GM12878 (cell line): ENCODE measurements around the gene LRRK1. TPM values are rescaled to one million over a fixed set of nuclear protein-coding genes. Genes with fewer than 3 reads are reported as not detected.

Source experiments
- ATAC-seq: fragments of 200-7000 bp; cut with Tn5 transposase; 3 replicates; pipeline ENCODE4 v1.9.1; 2020; ENCODE audit warnings: mild to moderate bottlenecking, moderate library complexity
- BruUV-seq: library from RNA; stranded (reverse); fragments of 400-500 nt; replicated peaks from 2 replicates; lab custom pipeline; 2021; lab: Mats Ljungman, UMichigan
- CTCF ChIA-PET: fragments of 300-600 bp; sonication (Branson Sonifier 250); formaldehyde crosslinking; extraction: SDS; loops from one replicate; lab custom pipeline; 2021; ENCODE audit warnings: inconsistent platforms; lab: Yijun Ruan, JAX
- POLR2A ChIA-PET: fragments of 350-600 bp; formaldehyde crosslinking; extraction: SDS; loops from one replicate; lab custom pipeline; 2021; ENCODE audit warnings: inconsistent platforms; lab: Charles Lee
- RAD21 ChIA-PET: fragments of 300-600 bp; sonication (Branson Sonifier 250); formaldehyde crosslinking; loops from one replicate; lab custom pipeline; 2023; ENCODE audit warnings: antibody characterized with exemption; ENCODE audit not compliant: unreplicated experiment; lab: Charles Lee
- SMC1A ChIA-PET: fragments of 300-600 bp; sonication (Branson Sonifier 250); formaldehyde crosslinking; loops from one replicate; lab custom pipeline; 2023; ENCODE audit not compliant: unreplicated experiment, uncharacterized antibody; lab: Charles Lee
- DNase-seq: peaks from one replicate; pipeline ENCODE4 v3.0.0-alpha.2; 2011; ENCODE audit warnings: low read depth, low spot score
- FAIRE-seq: peaks from 3 replicates; lab custom pipeline; 2011; peaks lifted over from hg19 to GRCh38; lab: Jason Lieb, UNC
- H2AFZ ChIP-seq: 2 replicates; pipeline ENCODE4 v1.6.0; 2011; ENCODE audit warnings: low read depth, low read length, control low read depth; ENCODE audit not compliant: control insufficient read depth
- H3K27ac ChIP-seq: 2 replicates; pipeline ENCODE4 v1.5.1; 2011; ENCODE audit warnings: control low read depth; ENCODE audit not compliant: control insufficient read depth, insufficient read depth
- H3K27me3 ChIP-seq, 2 experiments: replicated peaks in 1 of 2; 2 replicates each; pipeline versions ENCODE4 v1.6.0 to v1.6.1; 2011; ENCODE audit warnings: low read length in 1 of 2; ENCODE audit not compliant: control insufficient read depth in 2 of 2, insufficient read depth in 2 of 2
- H3K36me3 ChIP-seq, 2 experiments: 2 replicates each; pipeline ENCODE4 v1.5.1; 2011; ENCODE audit warnings: low read length in 1 of 2; ENCODE audit not compliant: control insufficient read depth in 2 of 2, insufficient read depth in 2 of 2
- H3K4me1 ChIP-seq: 2 replicates; pipeline ENCODE4 v1.6.1; 2011; ENCODE audit warnings: mild to moderate bottlenecking, low read length, moderate library complexity, mixed read lengths; ENCODE audit not compliant: control insufficient read depth, insufficient read depth
- H3K4me2 ChIP-seq: 2 replicates; pipeline ENCODE4 v1.6.0; 2011; ENCODE audit warnings: control low read depth; ENCODE audit not compliant: control insufficient read depth, insufficient read depth
- H3K4me3 ChIP-seq: fragments of 200-600 bp; sonication (generic); 2 replicates; pipeline ENCODE4 v1.5.1; 2016
- H3K79me2 ChIP-seq: 2 replicates; pipeline ENCODE4 v1.6.0; 2011; ENCODE audit warnings: low read length; ENCODE audit not compliant: control insufficient read depth, insufficient read depth
- H3K9ac ChIP-seq: 2 replicates; pipeline ENCODE4 v1.8.0; 2011; ENCODE audit warnings: low read length, control low read depth, mixed read lengths; ENCODE audit not compliant: control insufficient read depth, insufficient read depth
- H3K9me3 ChIP-seq: replicated peaks from 3 replicates; pipeline ENCODE4 v1.5.1; 2011; ENCODE audit warnings: mild to moderate bottlenecking, low read length; ENCODE audit not compliant: control insufficient read depth, insufficient read depth
- H4K20me1 ChIP-seq: 2 replicates; pipeline ENCODE4 v1.6.0; 2011; ENCODE audit not compliant: control insufficient read depth, insufficient read depth
- CEBPB ChIP-seq, 2 experiments: fragments of 150-350 bp in 1 of 2; IDR thresholded peaks; 2 replicates each; pipeline ENCODE4 v1.6.1; 2012 to 2014; ENCODE audit warnings: low read depth in 2 of 2, low read length in 2 of 2, borderline replicate concordance in 1 of 2, inconsistent platforms in 1 of 2
- DPF2 ChIP-seq: fragments of 450-650 bp; IDR thresholded peaks from 2 replicates; pipeline ENCODE4 v1.6.1; 2017; ENCODE audit warnings: mild to moderate bottlenecking
- ESRRA ChIP-seq: IDR thresholded peaks from 2 replicates; pipeline ENCODE4 v1.6.1; 2012; ENCODE audit warnings: mild to moderate bottlenecking, low read length, improper control_type of control experiment
- IKZF2 ChIP-seq, 2 experiments: fragments of 450-650 bp; IDR thresholded peaks; 2 replicates each; pipeline ENCODE4 v1.6.1; 2017; ENCODE audit warnings: mild to moderate bottlenecking in 2 of 2, moderate library complexity in 2 of 2
- MEF2A ChIP-seq: IDR thresholded peaks from 2 replicates; pipeline ENCODE4 v1.6.1; 2011; ENCODE audit warnings: low read depth, mild to moderate bottlenecking, low read length, moderate library complexity; ENCODE audit not compliant: insufficient read depth
- MYB ChIP-seq: fragments of 150-350 bp; IDR thresholded peaks from 2 replicates; pipeline ENCODE4 v1.6.1; 2014; ENCODE audit warnings: mild to moderate bottlenecking, low read depth, low read length, borderline replicate concordance
- NFXL1 ChIP-seq: fragments of 450-650 bp; IDR thresholded peaks from 2 replicates; pipeline ENCODE4 v1.6.1; 2017; ENCODE audit warnings: antibody characterized with exemption, mild to moderate bottlenecking, borderline replicate concordance
- NFYB ChIP-seq: IDR thresholded peaks from 2 replicates; pipeline ENCODE4 v1.6.1; 2011; ENCODE audit warnings: low read depth, mild to moderate bottlenecking, low read length, improper control_type of control experiment, moderate library complexity; ENCODE audit not compliant: insufficient read depth
- NR2F1 ChIP-seq: fragments of 450-650 bp; conservative IDR thresholded peaks from 2 replicates; pipeline ENCODE4 v1.6.1; 2017; ENCODE audit warnings: mild to moderate bottlenecking
- POLR2A ChIP-seq: IDR thresholded peaks from 2 replicates; pipeline ENCODE4 v1.6.1; 2011; ENCODE audit warnings: low read depth, mild to moderate bottlenecking, low read length
- SIN3A ChIP-seq: IDR thresholded peaks from 2 replicates; pipeline ENCODE4 v1.6.1; 2012; ENCODE audit warnings: low read depth, low read length, improper control_type of control experiment
- SUPT20H ChIP-seq: IDR thresholded peaks from 2 replicates; pipeline ENCODE4 v1.6.1; 2011; ENCODE audit warnings: low read depth, mild to moderate bottlenecking, low read length, moderate library complexity, borderline replicate concordance; ENCODE audit not compliant: control insufficient read depth
- ZNF217 ChIP-seq: fragments of 450-650 bp; IDR thresholded peaks from 2 replicates; pipeline ENCODE4 v1.6.1; 2017; ENCODE audit warnings: antibody characterized with exemption, mild to moderate bottlenecking
- WGBS: methylation state at CpG from one replicate; pipeline ENCODE4 v1.1.6; 2016; ENCODE audit warnings: low lambda C conversion rate; ENCODE audit not compliant: insufficient replicate concordance, insufficient coverage; ENCODE audit errors: missing lambda C conversion rate; 5-methylcytosine and 5-hydroxymethylcytosine counted together
- in situ Hi-C: fragments of 300-500 bp; cut with MboI; formaldehyde crosslinking; loops from 9 replicates; pipeline ENCODE4 v1.14.3; 2018; ENCODE audit warnings: mixed read lengths
- intact Hi-C: fragments of 100-400 bp; cut with micrococcal nuclease; formaldehyde crosslinking; loops from one replicate; pipeline ENCODE4 v1.14.2; 2022; ENCODE audit not compliant: unreplicated experiment
- polyA plus RNA-seq, 11 experiments: library from polyadenylated mRNA; depleted of rRNA in 4 of 11; unstranded in 6 of 11; stranded (reverse) in 5 of 11; fragments of >200 nt; fragmentation: Nextera tagmentation in 4 of 11; fragmentation: Illumina TruSeq in 1 of 11; extraction: Ambion mirVana in 4 of 11; extraction: Trizol in 1 of 11; gene quantifications; 1 replicate in 1 of 11; 2 replicates in 10 of 11; pipeline versions ENCODE4 v1.2.1 to v1.2.3, GENCODE V29; 2011 to 2016; ENCODE audit warnings: inconsistent platforms in 2 of 11, missing spikeins in 2 of 11, low read depth in 1 of 11
- total RNA-seq, 4 experiments: library from RNA; depleted of rRNA in 3 of 4; stranded (reverse); fragments of >200 nt in 3 of 4; fragmentation: Illumina TruSeq in 1 of 4; extraction: Trizol in 1 of 4; gene quantifications; 2 replicates each; pipeline versions ENCODE4 v1.2.1 to v1.2.3, GENCODE V29; 2013 to 2021
- TF ChIP-seq, protein P1 (sequence below): IDR thresholded peaks from 2 replicates; pipeline ENCODE4 v1.6.1; 2012; ENCODE audit warnings: low read depth, low read length, improper control_type of control experiment
- TF ChIP-seq, protein P2 (sequence below): fragments of 450-650 bp; IDR thresholded peaks from 2 replicates; pipeline ENCODE4 v1.6.1; 2017; ENCODE audit warnings: borderline replicate concordance

The LRRK1 gene
- total and polyA plus RNA-seq, 10 of the 15 experiments (the other 5 are each of a cell fraction or from before 2014, with no cell fraction given): 2.2 to 58.3 (median 17.9) TPM

DNA sequence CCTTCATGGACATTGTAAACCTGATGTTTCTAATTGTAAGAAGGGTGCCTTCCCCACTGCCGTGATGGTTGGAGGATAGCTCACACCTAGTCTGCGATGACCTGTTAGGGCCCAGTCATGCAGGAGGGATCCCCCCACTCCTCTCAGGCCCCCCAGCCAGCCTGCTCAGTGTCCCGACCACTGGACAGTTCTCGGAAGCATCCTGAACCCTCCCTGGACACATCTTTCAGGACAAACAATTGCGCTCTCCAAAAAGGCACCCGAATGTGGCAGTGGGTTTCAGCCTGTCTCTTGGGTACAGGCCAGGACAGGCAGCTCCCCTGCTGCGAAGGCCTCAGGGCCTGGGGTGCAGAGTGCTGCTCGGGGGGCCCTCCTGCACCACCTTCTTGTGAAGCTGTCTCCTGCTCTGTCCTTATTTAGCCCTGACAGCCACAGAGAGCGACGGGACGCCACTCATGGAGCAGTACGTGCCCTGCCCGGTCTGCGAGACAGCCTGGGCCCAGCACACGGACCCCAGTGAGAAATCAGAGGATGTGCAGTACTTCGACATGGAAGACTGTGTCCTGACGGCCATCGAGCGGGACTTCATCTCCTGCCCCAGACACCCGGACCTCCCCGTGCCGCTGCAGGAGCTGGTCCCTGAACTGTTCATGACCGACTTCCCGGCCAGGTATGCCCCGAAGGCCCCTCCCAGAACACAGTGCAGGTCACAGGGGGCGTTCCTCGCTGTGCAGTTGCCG is 132.3 kb downstream of the LRRK1 start:
- CTCF ChIA-PET: no interaction called here
- no TSS peak for BruUV-seq

DNA sequence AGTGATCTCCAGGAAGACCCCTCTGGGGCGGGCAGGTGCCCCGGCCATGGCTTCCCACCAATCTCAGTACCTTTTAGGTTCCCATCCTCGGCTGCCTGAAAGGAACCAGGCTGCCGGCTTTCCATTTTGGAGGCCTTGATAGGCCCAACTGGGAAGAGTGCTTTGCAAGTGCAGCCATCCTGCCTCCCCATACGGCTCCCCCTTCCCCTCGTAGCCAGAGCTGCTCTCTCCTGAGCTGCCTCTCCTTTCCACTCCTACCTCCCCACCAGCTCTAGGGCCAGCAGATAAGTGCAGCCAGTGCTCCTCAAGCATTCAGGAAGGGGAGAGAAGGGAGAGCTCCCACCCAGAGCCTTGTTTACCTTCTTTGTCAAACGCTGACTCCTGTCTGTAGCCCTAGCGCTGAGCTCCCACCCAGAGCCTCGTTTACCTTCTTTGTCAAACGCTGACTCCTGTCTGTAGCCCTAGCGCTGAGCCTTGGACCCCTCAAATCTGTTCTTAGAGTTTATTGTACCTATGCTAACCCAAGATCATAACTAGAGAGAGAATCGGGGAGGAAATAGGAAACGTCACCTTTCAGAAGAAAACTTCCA is 133.0 kb downstream of the LRRK1 start:
- Histone ChIP-seq H3K4me3 (no peak overlapping the region), H3K4me1 (no peaks in the 10 kb centered on the region), H3K27me3 (no peaks in the 10 kb centered on the region), H4K20me1 (0 out of 2 replicates have a peak, but pooled peaks cover 2% of the 10 kb centered on the region), H3K79me2 (no peaks in the 10 kb centered on the region), H2AFZ (no peak overlapping the region), H3K27ac (no peak overlapping the region), H3K9ac (no peak overlapping the region), H3K9me3 (no peaks in the 10 kb centered on the region), H3K36me3 (peaks cover 27 to 43% of the 10 kb centered on the region in 2 experiments), H3K4me2 (no peak overlapping the region)
- in situ Hi-C loops (no loop called here), intact Hi-C loops (no loop called here)
- RAD21 ChIA-PET: no interaction called here
- WGBS: 94% methylated on average over 13 of the region's 13 CpGs
- no peak for FAIRE-seq
- SMC1A ChIA-PET: no interaction called here
- no TSS peak for BruUV-seq
- POLR2A ChIA-PET: no interaction called here
- CTCF ChIA-PET: no interaction called here
- DNase-seq: no peak
- TF ChIP-seq, protein P1, sequence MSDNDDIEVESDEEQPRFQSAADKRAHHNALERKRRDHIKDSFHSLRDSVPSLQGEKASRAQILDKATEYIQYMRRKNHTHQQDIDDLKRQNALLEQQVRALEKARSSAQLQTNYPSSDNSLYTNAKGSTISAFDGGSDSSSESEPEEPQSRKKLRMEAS: no peak
- TF ChIP-seq CEBPB (IDR thresholded peaks at IDR 0.05; ENCODE audit: borderline replicate concordance in 1 of 2, low read depth in 2 of 2, low read length in 2 of 2) (no peak), ESRRA (no peak), DPF2 (no peak), SIN3A (no peak), NFXL1 (no peak), MYB (no peak), NFYB (no peak), ZNF217 (no peak), SUPT20H (no peak), IKZF2 (IDR thresholded peaks at IDR 0.05) (no peak), NR2F1 (no peak)
- TF ChIP-seq, protein P2, sequence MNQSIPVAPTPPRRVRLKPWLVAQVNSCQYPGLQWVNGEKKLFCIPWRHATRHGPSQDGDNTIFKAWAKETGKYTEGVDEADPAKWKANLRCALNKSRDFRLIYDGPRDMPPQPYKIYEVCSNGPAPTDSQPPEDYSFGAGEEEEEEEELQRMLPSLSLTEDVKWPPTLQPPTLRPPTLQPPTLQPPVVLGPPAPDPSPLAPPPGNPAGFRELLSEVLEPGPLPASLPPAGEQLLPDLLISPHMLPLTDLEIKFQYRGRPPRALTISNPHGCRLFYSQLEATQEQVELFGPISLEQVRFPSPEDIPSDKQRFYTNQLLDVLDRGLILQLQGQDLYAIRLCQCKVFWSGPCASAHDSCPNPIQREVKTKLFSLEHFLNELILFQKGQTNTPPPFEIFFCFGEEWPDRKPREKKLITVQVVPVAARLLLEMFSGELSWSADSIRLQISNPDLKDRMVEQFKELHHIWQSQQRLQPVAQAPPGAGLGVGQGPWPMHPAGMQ: no peak
- no peak for ATAC-seq

More for the DNA sequence above, 132.3 kb downstream of the LRRK1 start:
- no peak overlapping the region for H3K9ac ChIP-seq
- H3K27ac ChIP-seq: no peak overlapping the region
- no peak overlapping the region for H3K4me2 ChIP-seq
- FAIRE-seq (no peak), DNase-seq (no peak), ATAC-seq (peak; percentile 16; the same call in 1 of the 3 replicates)
- RAD21 ChIA-PET: no interaction called here
- H3K79me2 ChIP-seq: no peaks in the 10 kb centered on the region
- TF ChIP-seq MEF2A: no peak
- TF ChIP-seq POLR2A: peak; percentile 17; the same call in 1 of the 2 replicates
- SMC1A ChIA-PET: no interaction called here
- no peaks in the 10 kb centered on the region for H3K9me3 ChIP-seq
- 0 out of 2 replicates have a peak, but pooled peaks cover 2% of the 10 kb centered on the region for H4K20me1 ChIP-seq
- H3K4me3 ChIP-seq: no peak overlapping the region
- intact Hi-C loops: no loop called here
- H3K4me1 ChIP-seq: no peaks in the 10 kb centered on the region
- H2AFZ ChIP-seq: no peak overlapping the region
- POLR2A ChIA-PET: no interaction called here
- H3K27me3 ChIP-seq: no peaks in the 10 kb centered on the region
- WGBS: 89% methylated on average over 26 of the region's 28 CpGs
- in situ Hi-C loops: no loop called here
- H3K36me3 ChIP-seq: peaks cover 22 to 42% of the 10 kb centered on the region in 2 experiments
